CD4-positive, alpha-beta memory T cell (primary cell): Measurements from ENCODE around the gene ENKUR. TPM values are rescaled to one million over a fixed set of nuclear protein-coding genes. Genes with fewer than 3 reads are reported as not detected.

Experiments used
- CTCF ChIA-PET: fragments of 350-600 bp; sonication (Branson Sonifier 250); formaldehyde crosslinking; loops from one replicate; lab custom pipeline; 2021; ENCODE audit warnings: inconsistent platforms; ENCODE audit not compliant: partially characterized antibody; lab: Charles Lee
- POLR2A ChIA-PET: fragments of 350-600 bp; sonication (Branson Sonifier 250); formaldehyde crosslinking; loops from one replicate; lab custom pipeline; 2021; ENCODE audit not compliant: partially characterized antibody; lab: Charles Lee
- DNase-seq, 5 donors: peaks; one replicate each; pipeline versions ENCODE4 v3.0.0 to v3.0.0-alpha.2; 2020 to 2022; ENCODE audit warnings: mixed read lengths in 1 of 5
- H3K27ac ChIP-seq: one replicate; pipeline ENCODE4 v1.7.0; 2013; ENCODE audit warnings: low read depth, low read length
- H3K27me3 ChIP-seq: 2 replicates; pipeline ENCODE4 v1.7.0; 2013; ENCODE audit warnings: mild to moderate bottlenecking, low read length, moderate library complexity; ENCODE audit not compliant: insufficient read depth
- H3K36me3 ChIP-seq: 2 replicates; pipeline ENCODE4 v1.7.0; 2013; ENCODE audit warnings: mild to moderate bottlenecking, low read length, moderate library complexity; ENCODE audit not compliant: insufficient read depth
- H3K4me1 ChIP-seq: 2 replicates; pipeline ENCODE4 v1.7.0; 2013; ENCODE audit warnings: mild to moderate bottlenecking, low read length, moderate library complexity; ENCODE audit not compliant: insufficient read depth
- H3K4me3 ChIP-seq, 2 donors: one replicate each; pipeline ENCODE4 v1.7.0; 2013; ENCODE audit warnings: low read length in 2 of 2, mild to moderate bottlenecking in 1 of 2
- H3K9me3 ChIP-seq, 2 donors: one replicate each; pipeline ENCODE4 v1.7.0; 2013; ENCODE audit warnings: low read length in 2 of 2, control low read depth in 1 of 2; ENCODE audit not compliant: control insufficient read depth in 1 of 2
- H3K27ac Mint-ChIP-seq, 7 donors: one replicate each; pipeline ENCODE4 v1.8.0; 2020 to 2021; ENCODE audit warnings: mixed read lengths in 7 of 7, mild to moderate bottlenecking in 6 of 7, inconsistent platforms in 3 of 7, moderate library complexity in 3 of 7
- H3K27me3 Mint-ChIP-seq, 2 donors: one replicate each; pipeline ENCODE4 v1.8.0; 2020 to 2021; ENCODE audit warnings: mixed read lengths in 2 of 2
- H3K36me3 Mint-ChIP-seq, 2 donors: one replicate each; pipeline ENCODE4 v1.8.0; 2020 to 2021; ENCODE audit warnings: mixed read lengths in 2 of 2, inconsistent platforms in 1 of 2, mild to moderate bottlenecking in 1 of 2
- H3K4me1 Mint-ChIP-seq, 4 donors: one replicate each; pipeline ENCODE4 v1.8.0; 2020 to 2021; ENCODE audit warnings: mixed read lengths in 4 of 4, mild to moderate bottlenecking in 1 of 4
- H3K4me3 Mint-ChIP-seq, 8 donors: one replicate each; pipeline ENCODE4 v1.8.0; 2020 to 2021; ENCODE audit warnings: mixed read lengths in 8 of 8, mild to moderate bottlenecking in 7 of 8, moderate library complexity in 6 of 8, inconsistent platforms in 3 of 8
- H3K9me3 Mint-ChIP-seq, 8 donors: one replicate each; pipeline ENCODE4 v1.8.0; 2020 to 2021; ENCODE audit warnings: mixed read lengths in 8 of 8, mild to moderate bottlenecking in 5 of 8, inconsistent platforms in 3 of 8, moderate library complexity in 1 of 8
- intact Hi-C: fragments of 100-400 bp; cut with micrococcal nuclease; formaldehyde crosslinking; loops from one replicate; pipeline ENCODE4 v1.15.1; 2023
- polyA plus RNA-seq, 2 donors: library from polyadenylated mRNA; unstranded; fragments of 300-500 nt; fragmentation: Illumina TruSeq; gene quantifications; one replicate each; pipeline ENCODE4 v1.2.3, GENCODE V29; 2021
- total RNA-seq, 2 experiments: library from RNA; stranded (reverse); gene quantifications; one replicate each; pipeline ENCODE4 v1.2.3, GENCODE V29; 2021

The ENKUR gene
- total and polyA plus RNA-seq, 4 experiments from 2014 or later: not detected

- H3K27ac ChIP-seq: peak within 1 kb of the TSS; percentile 34
- Mint-ChIP-seq H3K27me3 (no peaks in the 10 kb centered on the region), H3K27ac (peak within 1 kb of the TSS; percentile 33 to 90 (median 81)), H3K4me3 (peak within 1 kb of the TSS; percentile 82 to 90 (median 86)), H3K9me3 (peaks cover 0 to 4% (median 0%) of the 10 kb centered on the region in 8 donors), H3K4me1 (peaks cover 15 to 40% (median 24%) of the 10 kb centered on the region in 4 donors), H3K36me3 (no peaks in the 10 kb centered on the region)
- no peaks in the 10 kb centered on the region for H3K9me3 ChIP-seq
- no peaks in the 10 kb centered on the region for H3K36me3 ChIP-seq
- ChIA-PET POLR2A (interaction anchor here (0.8 to 2.8 kb wide), 9 partner anchors 58 to 330 kb away, joined by 3 to 27 read pairs (median 3); partner anchors contain the start of genes ARHGAP21, ENKUR and THNSL1), CTCF (interaction anchor here (0.8 to 2.4 kb wide), 18 partner anchors 10 to 335 kb away, joined by 3 to 13 read pairs (median 4); no protein-coding TSS in a partner anchor)
- H3K4me1 ChIP-seq: peaks cover 19% of the 10 kb centered on the region
- peak within 1 kb of the TSS in 1 of 2 donors; percentile 59 for H3K4me3 ChIP-seq
- no peaks in the 10 kb centered on the region for H3K27me3 ChIP-seq
- DNase-seq: peak in 3 of 5 donors; percentile 20 to 29 (median 29)
- intact Hi-C loops: loop anchor here (1.0 to 2.0 kb wide), 5 partner anchors 65 to 309 kb away; partner anchors contain the start of genes ARHGAP21, ENKUR and THNSL1
These were observed 63.7 kb downstream of the ENKUR start, which contains the start of gene PRTFDC1 for GRCh38 chr10:24952143-24952706. PRTFDC1 (minus strand) TSS chr10:24952606; CDS start chr10:24952575, 31 bp downstream.

- intact Hi-C loops: loop anchor here (1.0 to 2.0 kb wide), 5 partner anchors 65 to 308 kb away; partner anchors contain the start of genes ARHGAP21, ENKUR and THNSL1
- ChIA-PET CTCF (interaction anchor here (0.8 to 2.4 kb wide), 20 partner anchors 9 to 334 kb away, joined by 3 to 13 read pairs (median 4); no protein-coding TSS in a partner anchor), POLR2A (interaction anchor here (0.8 to 2.8 kb wide), 8 partner anchors 57 to 330 kb away, joined by 3 to 27 read pairs (median 3); partner anchors contain the start of genes ARHGAP21, ENKUR and THNSL1)
- Mint-ChIP-seq H3K4me3 (peak overlapping the region; percentile 80 to 90 (median 86)), H3K27ac (peak overlapping the region; percentile 33 to 90 (median 69)), H3K27me3 (no peaks in the 10 kb centered on the region), H3K4me1 (peaks cover 15 to 40% (median 24%) of the 10 kb centered on the region in 4 donors), H3K9me3 (peaks cover 0 to 4% (median 0%) of the 10 kb centered on the region in 8 donors), H3K36me3 (no peaks in the 10 kb centered on the region)
- Histone ChIP-seq H3K27me3 (no peaks in the 10 kb centered on the region), H3K27ac (no peak overlapping the region), H3K4me1 (peaks cover 19% of the 10 kb centered on the region), H3K9me3 (no peaks in the 10 kb centered on the region), H3K36me3 (no peaks in the 10 kb centered on the region), H3K4me3 (peak overlapping the region in 1 of 2 donors; percentile 59)
- DNase-seq: peak in 4 of 5 donors; percentile 1 to 18 (median 10)
These were observed 64.5 kb downstream of the ENKUR start for GRCh38 chr10:24951201-24952142.

- Histone ChIP-seq H3K9me3 (no peaks in the 10 kb centered on the region), H3K4me3 (no peak overlapping the region), H3K36me3 (no peaks in the 10 kb centered on the region), H3K4me1 (peaks cover 19% of the 10 kb centered on the region), H3K27me3 (no peaks in the 10 kb centered on the region), H3K27ac (no peak overlapping the region)
- intact Hi-C loops: no loop called here
- H3K27ac Mint-ChIP-seq: peak overlapping the region in 1 of 7 donors; percentile 80
- ChIA-PET POLR2A (no interaction called here), CTCF (interaction anchor here (2.2 kb wide), 1 partner anchor 241 kb away, joined by 6 read pairs; no protein-coding TSS in a partner anchor)
- no peaks in the 10 kb centered on the region for H3K27me3 Mint-ChIP-seq
- DNase-seq: no peak
- peak overlapping the region in 4 of 8 donors; percentile 14 to 63 (median 36) for H3K4me3 Mint-ChIP-seq
- no peaks in the 10 kb centered on the region for H3K36me3 Mint-ChIP-seq
- H3K9me3 Mint-ChIP-seq: peaks cover 0 to 4% (median 0%) of the 10 kb centered on the region in 8 donors
- peaks cover 15 to 40% (median 24%) of the 10 kb centered on the region in 4 donors for H3K4me1 Mint-ChIP-seq
These were observed 65.5 kb downstream of the ENKUR start for GRCh38 chr10:24950439-24950838.

- peaks cover 15 to 40% (median 26%) of the 10 kb centered on the region in 4 donors for H3K4me1 Mint-ChIP-seq
- H3K27ac Mint-ChIP-seq: peak overlapping the region in 1 of 7 donors; percentile 79
- H3K27ac ChIP-seq: no peak overlapping the region
- H3K27me3 Mint-ChIP-seq: no peaks in the 10 kb centered on the region
- POLR2A ChIA-PET: no interaction called here
- no peaks in the 10 kb centered on the region for H3K27me3 ChIP-seq
- H3K9me3 Mint-ChIP-seq: peaks cover 0 to 4% (median 0%) of the 10 kb centered on the region in 8 donors
- CTCF ChIA-PET: no interaction called here
- intact Hi-C loops: loop anchor here (10.0 kb wide), 1 partner anchor 125 kb away; no protein-coding TSS in a partner anchor
- H3K36me3 Mint-ChIP-seq: no peaks in the 10 kb centered on the region
- H3K4me1 ChIP-seq: peaks cover 19% of the 10 kb centered on the region
- H3K4me3 ChIP-seq: no peak overlapping the region
- no peaks in the 10 kb centered on the region for H3K36me3 ChIP-seq
- DNase-seq: no peak
- no peaks in the 10 kb centered on the region for H3K9me3 ChIP-seq
- no peak overlapping the region for H3K4me3 Mint-ChIP-seq
These were observed 66.3 kb downstream of the ENKUR start for GRCh38 chr10:24949616-24950015.

- Histone ChIP-seq H3K36me3 (no peaks in the 10 kb centered on the region), H3K9me3 (no peaks in the 10 kb centered on the region), H3K27ac (no peak overlapping the region), H3K4me1 (peaks cover 11% of the 10 kb centered on the region), H3K4me3 (no peak overlapping the region), H3K27me3 (no peaks in the 10 kb centered on the region)
- Mint-ChIP-seq H3K27ac (peak overlapping the region in 4 of 7 donors; percentile 4 to 48 (median 18)), H3K4me3 (no peak overlapping the region), H3K27me3 (no peaks in the 10 kb centered on the region), H3K9me3 (peaks cover 0 to 4% (median 0%) of the 10 kb centered on the region in 8 donors), H3K36me3 (no peaks in the 10 kb centered on the region), H3K4me1 (peaks cover 13 to 24% (median 17%) of the 10 kb centered on the region in 4 donors)
- POLR2A ChIA-PET: interaction anchor here (0.5 to 1.4 kb wide), 3 partner anchors 97 to 222 kb away, joined by 3 to 4 read pairs (median 3); no protein-coding TSS in a partner anchor
- intact Hi-C loops: loop anchor here (10.0 kb wide), 1 partner anchor 123 kb away; no protein-coding TSS in a partner anchor
- CTCF ChIA-PET: interaction anchor here (0.7 to 1.2 kb wide), 3 partner anchors 133 to 330 kb away, joined by 3 to 4 read pairs (median 3); no protein-coding TSS in a partner anchor
- DNase-seq: no peak
These were observed 68.5 kb downstream of the ENKUR start for GRCh38 chr10:24947304-24948097.
